HG03457 (cell line): ENCODE measurements around the gene SACS.
"Not testable (repeated sequence)": the region's sequence is repeated elsewhere in the genome, so short reads cannot be mapped to it uniquely, and the experiment has no call there.

Experiments used
- ATAC-seq: cut with Tn5 transposase; IDR thresholded peaks from one replicate; pipeline ENCODE4 v1.9.1; 2021; ENCODE audit warnings: moderate number of reproducible peaks; ENCODE audit not compliant: unreplicated experiment

SACS gene

GRCh38 chr13:23456437-23457210, 23.1 kb upstream of the SACS start:
- ATAC-seq: no peak

DNA sequence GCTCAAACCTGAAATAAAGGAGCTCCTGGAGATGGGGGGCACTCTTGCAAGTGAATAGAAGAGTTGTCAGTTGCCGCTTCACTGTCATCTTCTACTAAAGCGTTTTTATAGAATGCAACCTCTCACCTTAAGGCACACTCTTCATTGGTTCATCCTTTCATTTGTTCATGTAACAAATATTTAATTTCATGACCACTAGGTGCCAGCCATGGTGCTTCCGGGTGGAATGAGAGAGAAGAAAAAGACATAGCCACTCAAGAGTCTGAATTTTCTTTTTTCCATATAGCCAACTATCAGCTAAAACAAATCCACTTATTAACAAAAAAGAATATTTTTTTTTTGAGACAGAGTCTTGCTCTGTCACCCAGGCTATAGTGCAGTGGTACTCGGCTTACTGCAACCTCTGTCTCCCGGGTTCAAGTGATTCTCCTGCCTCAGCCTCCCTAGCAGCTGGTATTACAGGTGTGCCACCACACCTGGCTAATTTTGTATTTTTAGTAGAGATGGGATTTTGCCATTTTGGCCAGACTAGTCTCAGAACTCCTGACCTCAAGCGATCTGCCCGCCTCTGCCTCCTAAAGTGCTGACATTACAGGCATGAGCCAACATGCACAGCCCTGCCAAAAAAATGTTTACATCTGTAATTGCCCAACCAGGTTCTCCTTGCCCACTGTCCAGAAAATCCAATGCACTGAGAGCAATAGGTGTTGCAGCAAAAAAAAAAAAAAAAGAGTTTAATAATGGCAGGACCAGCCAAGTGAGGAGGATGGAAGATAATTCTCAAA, 22.1 kb upstream of the SACS start:
- ATAC-seq: no peak

DNA sequence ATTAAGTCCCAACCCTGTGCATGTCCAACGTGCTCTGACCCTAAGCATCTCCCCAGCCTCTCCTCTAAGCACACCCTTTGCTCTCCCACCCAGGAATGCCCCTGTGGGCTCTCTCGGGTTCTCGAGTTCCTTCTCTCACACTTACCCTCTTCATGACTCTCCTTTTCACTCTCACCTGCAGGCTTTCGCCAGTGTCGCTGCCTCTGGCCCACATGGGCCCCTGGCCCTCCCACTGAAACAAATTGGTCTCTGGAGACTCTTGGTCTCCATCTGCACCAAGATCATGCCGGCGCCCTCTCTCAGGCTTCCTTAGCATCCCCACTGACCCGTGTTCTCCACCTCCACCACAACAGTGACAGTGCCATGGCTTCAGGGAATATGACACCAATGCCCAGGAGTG, 19.6 kb upstream of the SACS start:
- ATAC-seq: no peak

DNA sequence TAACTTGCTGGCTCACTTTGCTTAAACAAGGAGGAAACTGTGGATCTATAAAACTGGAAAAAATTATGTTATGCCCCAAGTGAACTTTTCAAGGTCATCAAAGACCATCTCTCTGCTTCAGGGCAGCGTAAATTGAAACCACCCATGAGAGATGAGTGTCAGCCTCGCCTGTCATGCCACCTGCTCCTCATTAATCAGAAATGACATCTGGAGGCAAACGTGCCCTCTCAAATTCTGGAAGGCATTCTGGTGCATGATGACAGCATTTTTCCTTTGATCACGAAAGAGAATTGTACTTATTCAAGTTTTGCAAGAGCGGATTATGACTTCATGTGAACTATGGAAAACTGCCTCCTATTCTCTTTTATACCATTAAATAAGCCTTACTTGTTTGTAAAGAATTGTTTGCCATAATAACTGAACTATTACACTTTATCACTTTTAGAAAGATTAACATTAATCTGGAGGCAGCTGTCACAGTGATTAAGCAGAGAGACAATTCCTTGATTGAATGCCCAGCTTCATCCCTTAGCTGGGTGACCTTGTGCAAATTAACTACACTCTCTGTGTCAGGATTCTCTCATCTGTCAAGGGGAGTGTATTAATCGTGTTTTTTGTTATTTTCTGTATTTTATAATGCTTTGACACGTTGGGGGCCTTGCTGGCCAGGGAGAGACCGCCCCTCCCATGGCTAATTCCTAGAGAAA, 17.0 kb upstream of the SACS start:
- ATAC-seq: no peak

DNA sequence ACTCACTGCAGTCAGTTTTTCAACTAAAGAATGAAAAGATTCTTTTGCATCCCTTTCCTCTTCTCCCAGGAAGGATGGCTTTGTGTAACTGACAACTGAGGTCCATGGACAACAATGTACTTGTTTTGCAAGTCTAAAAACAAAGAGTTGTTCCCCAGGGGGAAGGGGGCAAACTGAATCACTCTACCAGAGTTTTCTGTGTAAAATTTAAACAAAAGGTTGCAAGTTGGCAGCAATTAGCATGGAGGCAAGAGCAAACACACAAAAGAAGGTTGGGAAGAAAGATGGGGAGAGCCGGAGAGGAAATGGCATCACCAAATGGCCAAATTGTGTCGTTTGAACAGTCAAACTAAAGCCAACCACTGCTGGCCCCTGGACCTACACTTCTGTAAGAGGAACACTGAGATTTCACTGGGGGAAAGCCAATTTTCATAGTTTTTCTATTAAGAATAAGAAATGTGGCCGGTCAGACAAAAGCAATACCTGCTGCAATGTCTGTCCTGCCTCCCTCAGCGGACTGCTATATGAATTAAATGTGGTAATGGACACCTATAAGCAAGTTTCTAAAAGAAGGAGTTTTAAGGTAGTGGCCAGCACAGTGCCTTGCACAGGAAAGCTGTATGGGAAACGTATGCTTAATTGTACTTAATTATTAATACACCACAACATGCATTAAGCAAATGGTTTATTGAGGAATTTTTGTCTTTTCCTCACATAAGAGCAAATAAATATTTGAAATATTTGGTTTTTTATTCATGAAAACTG, 16.1 kb upstream of the SACS start:
- no peak for ATAC-seq

GRCh38 chr13:23447927-23448326, 14.4 kb upstream of the SACS start:
- ATAC-seq: no peak

DNA sequence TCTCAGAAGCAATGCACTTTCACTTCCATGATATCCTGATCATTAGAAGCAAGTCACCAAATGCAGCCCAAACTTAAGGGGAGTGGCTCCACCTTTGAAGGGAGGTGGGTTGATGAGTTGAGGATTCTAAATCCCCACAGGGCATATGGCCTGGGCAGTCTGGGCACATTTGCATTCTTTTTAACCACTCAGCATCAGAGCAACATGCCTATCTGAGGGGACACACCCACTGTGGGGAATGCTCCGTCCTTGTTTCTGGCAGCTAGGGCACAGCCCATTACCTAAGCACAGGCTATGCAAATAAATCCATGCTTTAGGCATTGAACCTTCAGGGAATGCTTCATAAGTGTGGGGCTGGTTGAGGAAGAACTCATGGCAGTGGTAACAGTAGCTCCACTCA, 12.3 kb upstream of the SACS start:
- no peak for ATAC-seq

DNA sequence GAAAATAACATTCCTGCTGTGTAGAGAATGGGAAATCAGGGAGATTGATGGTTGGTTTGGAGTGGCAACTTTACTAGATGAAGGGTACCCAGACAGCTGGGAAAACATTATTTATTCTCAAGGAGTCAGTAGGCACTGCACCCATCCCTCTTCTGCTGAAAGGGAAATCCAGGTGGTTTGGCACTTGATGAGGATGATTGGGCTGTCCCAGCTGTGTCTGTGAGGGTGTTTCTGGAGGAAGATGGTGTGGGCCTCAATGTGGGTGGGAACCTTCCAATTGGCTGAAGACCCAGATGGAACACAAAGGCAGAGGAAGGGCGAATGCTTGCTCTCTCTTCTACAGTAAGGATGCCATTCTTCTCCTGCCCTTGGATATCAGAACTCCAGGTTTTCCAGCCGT, 10.4 kb upstream of the SACS start:
- no peak for ATAC-seq

DNA sequence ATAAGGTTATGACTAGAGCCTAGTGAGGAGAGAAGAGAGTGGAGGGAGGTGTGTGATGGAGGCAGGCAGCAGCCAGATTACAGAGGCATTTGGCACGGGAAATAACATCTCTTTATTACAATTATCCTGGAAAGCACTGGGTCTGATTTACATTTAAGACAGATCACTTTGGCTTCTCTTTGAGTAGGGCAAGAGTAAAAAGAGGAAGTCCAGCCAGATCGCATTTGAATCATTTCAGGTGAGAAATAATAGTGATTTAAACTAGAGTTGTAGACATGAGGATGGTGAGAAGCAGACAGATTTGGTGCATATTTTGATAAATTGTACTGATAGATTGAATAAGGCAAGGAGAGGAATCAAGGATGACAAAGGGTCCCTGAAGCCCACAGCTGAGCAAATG, 9.6 kb upstream of the SACS start:
- ATAC-seq: no peak

DNA sequence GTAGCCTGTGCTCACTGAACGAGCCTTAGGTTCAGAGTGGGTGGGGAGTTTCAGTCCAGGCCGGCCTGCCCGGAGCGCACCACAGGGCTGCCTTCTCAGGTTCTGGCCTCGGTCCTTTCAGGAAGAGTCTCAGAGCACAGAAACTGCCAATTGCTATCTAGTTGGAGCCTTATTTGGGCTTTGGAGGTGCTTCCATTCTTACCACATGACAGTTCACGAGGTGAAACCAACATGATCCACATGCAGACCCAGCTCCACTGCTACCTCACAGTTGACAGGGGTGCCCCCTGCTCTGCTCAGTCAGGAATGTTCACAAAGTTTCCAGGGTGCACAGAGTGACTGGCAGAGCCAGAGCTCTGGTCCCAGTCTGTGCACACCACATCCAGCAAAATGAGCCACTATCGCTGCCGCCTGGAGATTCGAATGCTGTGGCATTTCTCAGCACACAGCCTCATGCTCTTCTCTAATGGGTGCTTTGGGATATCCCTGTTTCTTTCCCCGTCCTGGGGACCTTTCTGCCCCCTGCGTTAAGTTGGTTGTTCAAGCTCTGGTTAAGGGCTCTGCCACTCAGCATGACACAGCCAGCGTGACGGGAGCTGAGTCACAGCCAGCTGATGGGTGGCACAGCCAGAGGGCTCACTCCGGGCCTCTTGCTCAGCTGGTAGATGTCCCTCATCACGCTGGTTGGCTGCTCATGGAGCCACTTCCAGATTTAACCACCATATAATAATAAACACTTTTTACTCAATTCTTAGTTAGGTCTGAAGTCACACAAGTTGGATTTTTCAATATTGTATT, 7.5 kb upstream of the SACS start:
- ATAC-seq: no peak

DNA sequence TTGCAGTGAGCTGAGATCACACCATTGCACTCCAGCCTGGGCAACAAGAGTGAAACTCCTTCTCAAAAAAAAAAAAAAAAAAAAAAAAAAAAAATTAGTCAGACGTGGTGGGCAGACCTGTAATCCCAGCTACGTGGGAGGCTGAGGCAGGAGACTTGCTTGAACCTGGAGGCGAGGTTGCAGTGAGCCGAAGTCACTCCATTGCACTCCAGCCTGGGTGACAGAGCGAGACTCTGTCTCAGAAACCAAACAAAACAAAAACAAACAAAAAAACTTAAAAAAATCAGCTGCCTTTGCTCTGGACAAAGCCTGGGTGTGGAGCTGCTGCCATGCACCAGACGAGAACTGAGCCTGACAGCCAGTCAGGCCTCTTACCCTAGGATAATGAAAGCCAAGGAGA, 6.8 kb upstream of the SACS start:
- ATAC-seq: not testable (repeated sequence)

GRCh38 chr13:23437916-23438315, 4.4 kb upstream of the SACS start:
- ATAC-seq: no peak

DNA sequence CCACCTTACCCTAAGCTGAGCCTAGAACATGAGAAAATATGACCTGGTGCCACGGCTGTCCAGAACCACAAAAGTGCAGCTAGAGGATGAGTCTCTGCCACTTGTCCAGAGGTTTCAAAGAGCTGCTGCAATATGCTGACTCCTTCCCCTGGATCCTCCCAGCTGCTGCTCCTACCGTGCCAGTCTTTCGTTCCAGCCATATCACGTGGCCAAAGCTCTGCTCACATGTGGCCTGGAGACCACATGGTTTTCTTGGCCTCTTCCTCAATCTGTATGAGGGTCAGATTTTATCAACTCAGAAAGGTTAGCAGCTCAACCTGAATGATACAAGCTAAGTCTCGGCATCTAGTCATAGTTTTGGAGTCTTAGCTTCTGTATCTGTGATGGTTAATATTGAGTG, 3.2 kb upstream of the SACS start:
- ATAC-seq: no peak

DNA sequence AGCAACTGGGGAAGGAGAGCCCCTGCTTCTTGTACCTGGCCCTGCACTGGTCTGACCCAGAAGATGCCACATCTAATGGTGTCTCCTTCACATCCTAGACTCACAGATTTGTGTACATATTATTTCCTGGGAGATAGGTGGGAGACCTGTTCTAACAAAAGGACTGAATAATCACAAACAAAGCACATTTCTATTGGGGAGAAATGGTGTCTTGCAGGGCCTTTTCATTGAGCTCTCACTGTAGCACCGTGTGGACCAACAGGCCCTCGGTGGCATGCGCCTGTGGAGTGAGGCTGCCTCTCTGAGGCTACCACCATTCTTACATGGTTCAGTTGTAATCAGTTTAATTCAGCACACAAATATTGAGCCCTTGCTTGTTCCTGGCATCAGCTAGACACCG, 989 bp upstream of the SACS start:
- no peak for ATAC-seq

- ATAC-seq: no peak
Observed at GRCh38 chr13:23432626-23433025, 876 bp downstream of the SACS start.

GRCh38 chr13:23430664-23431063, 2.8 kb downstream of the SACS start:
- no peak for ATAC-seq

DNA sequence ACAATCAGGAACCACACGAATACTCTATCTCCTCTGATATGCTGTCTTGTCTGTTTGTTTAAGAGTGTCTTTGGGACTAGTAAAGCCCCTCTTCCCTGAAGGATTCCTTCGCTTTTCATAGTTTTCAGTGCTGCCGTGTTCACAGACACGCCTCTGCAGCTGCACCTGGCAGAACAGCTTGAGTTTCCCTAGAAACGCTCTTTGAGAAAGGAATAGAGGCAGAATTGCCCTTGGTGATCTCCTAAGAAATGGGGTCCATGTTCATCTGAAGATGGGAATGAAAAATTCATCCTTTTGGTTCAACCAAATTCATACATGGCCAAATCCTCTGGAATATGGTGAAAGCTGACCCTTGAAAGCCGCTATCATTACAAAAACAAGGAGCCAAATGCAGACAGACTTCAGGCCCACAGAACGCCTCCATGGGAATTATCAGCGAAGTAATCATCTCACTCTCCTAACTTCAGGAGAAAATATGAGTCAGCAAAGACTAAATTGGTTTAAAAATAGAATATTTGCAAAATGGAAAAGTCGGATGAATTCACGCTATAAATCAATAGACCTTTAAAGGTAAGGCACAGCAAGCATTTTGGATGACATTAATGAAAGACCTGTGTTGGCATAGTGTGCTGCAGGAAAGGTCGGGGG, 5.5 kb downstream of the SACS start:
- ATAC-seq: no peak

GRCh38 chr13:23427342-23427843, 6.1 kb downstream of the SACS start:
- no peak for ATAC-seq

GRCh38 chr13:23421596-23421995, 11.9 kb downstream of the SACS start:
- no peak for ATAC-seq
